ENCODE results near the gene WDR6. TPM values are rescaled to one million over a fixed set of nuclear protein-coding genes. Genes with fewer than 3 reads are reported as not detected.

The WDR6 gene
- total RNA-seq, 2 experiments from 2014 or later: 111 to 125 TPM

DNA sequence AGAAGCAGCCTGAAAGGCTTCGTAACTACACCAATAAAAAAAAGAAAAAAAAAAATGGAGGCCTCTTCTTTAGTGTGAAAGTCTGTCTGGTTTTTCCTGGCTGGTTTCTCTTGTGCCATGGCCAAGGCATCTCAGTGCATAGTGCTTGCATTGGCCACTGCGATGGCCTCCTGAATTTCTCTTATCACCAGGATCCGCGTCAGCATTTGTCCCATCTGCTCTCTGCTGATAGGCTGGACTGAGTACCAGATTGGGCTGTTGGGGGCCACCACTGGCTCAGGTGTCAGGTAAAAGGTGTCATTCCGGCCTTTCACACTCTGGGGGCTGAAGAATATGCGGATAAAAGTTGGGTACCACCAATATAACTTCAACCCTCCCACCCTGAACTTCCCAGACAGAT, 23.1 kb downstream of the WDR6 start:
- no peak for TF ChIP-seq CTCF (IDR thresholded peaks at IDR 0.05)
- no peak overlapping the region for H3K4me3 Mint-ChIP-seq
- DNase-seq: no peak
- H3K36me3 Mint-ChIP-seq (ENCODE audit: low read depth): peaks cover 57% of the 10 kb centered on the region
- ATAC-seq: no peak
- CTCF ChIA-PET: interaction anchor here (0.9 to 3.0 kb wide), 3 partner anchors 9 to 63 kb away, joined by 3 to 10 read pairs (median 9); partner anchors contain the start of genes NDUFAF3 and QRICH1
- POLR2A ChIA-PET: interaction anchor here (3.0 to 4.4 kb wide), 2 partner anchors 8 to 39 kb away, joined by 6 to 36 read pairs; partner anchors contain the start of gene NDUFAF3
- H3K9me3 Mint-ChIP-seq: no peaks in the 10 kb centered on the region
- H3K27ac Mint-ChIP-seq: peak overlapping the region; percentile 71
- H3K27me3 Mint-ChIP-seq: no peaks in the 10 kb centered on the region
- intact Hi-C loops (cut with micrococcal nuclease): no loop called here
- peaks cover 30% of the 10 kb centered on the region for H3K4me1 Mint-ChIP-seq (ENCODE audit: low read depth)

DNA sequence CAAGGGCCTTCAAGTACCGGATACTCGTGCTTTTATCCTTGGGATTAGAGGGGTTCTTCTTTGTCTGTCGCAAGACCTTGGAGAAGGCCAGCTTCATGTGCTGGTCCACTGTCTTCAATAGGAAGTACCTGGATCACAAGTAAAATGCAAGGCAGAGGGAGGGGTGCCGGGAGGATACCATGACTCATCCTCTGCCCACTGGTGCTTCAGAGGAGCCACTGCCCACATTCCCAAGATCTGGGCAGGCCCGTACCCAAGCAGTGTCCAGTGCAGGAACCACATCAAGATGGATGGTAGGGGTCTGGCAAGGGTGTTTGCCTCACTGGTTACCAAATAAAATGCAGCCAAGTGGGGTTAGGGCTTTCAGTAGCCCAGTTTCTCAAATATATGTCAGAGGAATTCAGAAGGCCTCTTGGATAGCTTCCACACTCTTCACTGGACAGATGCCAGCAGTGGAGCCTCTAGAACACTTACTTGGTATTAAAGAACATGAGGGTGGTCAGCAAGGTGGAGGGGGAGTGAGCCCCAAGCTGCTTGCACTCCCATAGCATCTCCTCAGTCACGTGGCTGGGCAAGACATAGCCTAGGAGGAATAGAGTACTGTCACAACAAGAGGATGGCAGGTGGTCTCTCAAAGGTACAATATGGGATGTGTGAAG, 25.6 kb downstream of the WDR6 start:
- Mint-ChIP-seq H3K27me3 (no peaks in the 10 kb centered on the region), H3K36me3 (ENCODE audit: low read depth) (peaks cover 45% of the 10 kb centered on the region), H3K4me1 (ENCODE audit: low read depth) (peaks cover 10% of the 10 kb centered on the region), H3K9me3 (no peaks in the 10 kb centered on the region), H3K4me3 (no peak overlapping the region), H3K27ac (no peak overlapping the region)
- ATAC-seq: no peak
- POLR2A ChIA-PET: interaction anchor here (1.0 to 4.4 kb wide), 4 partner anchors 11 to 61 kb away, joined by 3 to 36 read pairs (median 5); partner anchors contain the start of genes NDUFAF3 and QRICH1
- DNase-seq: no peak
- CTCF ChIA-PET: interaction anchor here (1.2 to 3.0 kb wide), 3 partner anchors 11 to 45 kb away, joined by 3 to 10 read pairs (median 9); partner anchors contain the start of gene NDUFAF3
- intact Hi-C loops (cut with micrococcal nuclease): no loop called here
- no peak for TF ChIP-seq CTCF (IDR thresholded peaks at IDR 0.05)

GRCh38 chr3:49034650-49035049, 27.5 kb downstream of the WDR6 start:
- Mint-ChIP-seq H3K9me3 (no peaks in the 10 kb centered on the region), H3K27me3 (no peaks in the 10 kb centered on the region), H3K4me1 (ENCODE audit: low read depth) (no peaks in the 10 kb centered on the region), H3K4me3 (no peak overlapping the region), H3K36me3 (ENCODE audit: low read depth) (peaks cover 31% of the 10 kb centered on the region), H3K27ac (peak overlapping the region; percentile 51)
- ChIA-PET CTCF (no interaction called here), POLR2A (interaction anchor here (1.1 to 4.4 kb wide), 2 partner anchors 13 to 43 kb away, joined by 3 to 36 read pairs; partner anchors contain the start of gene NDUFAF3)
- TF ChIP-seq CTCF (IDR thresholded peaks at IDR 0.05): no peak
- intact Hi-C loops (cut with micrococcal nuclease): no loop called here
- ATAC-seq (no peak), DNase-seq (no peak)

DNA sequence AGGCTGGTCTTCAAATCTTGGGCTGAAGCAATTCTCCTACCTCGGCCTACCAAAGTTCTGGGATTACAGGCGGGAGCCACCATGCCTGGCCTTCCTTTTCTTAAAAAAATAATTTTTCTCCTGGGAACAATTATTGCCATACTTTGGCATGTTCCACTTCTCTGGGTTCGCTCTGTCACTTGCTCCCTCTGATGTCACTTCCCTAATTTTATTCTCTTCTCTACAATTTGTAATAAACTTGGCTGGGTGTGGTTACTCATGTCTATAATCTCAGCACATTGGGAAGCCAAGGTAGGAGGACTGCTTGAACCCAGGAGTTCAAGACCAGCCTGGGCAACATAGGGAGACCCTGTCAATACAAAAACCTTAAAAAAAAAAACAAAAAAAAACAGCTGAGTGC, 28.1 kb downstream of the WDR6 start:
- Mint-ChIP-seq H3K36me3 (ENCODE audit: low read depth) (peaks cover 34% of the 10 kb centered on the region), H3K27me3 (no peaks in the 10 kb centered on the region), H3K27ac (no peak overlapping the region), H3K9me3 (no peaks in the 10 kb centered on the region), H3K4me1 (ENCODE audit: low read depth) (no peaks in the 10 kb centered on the region), H3K4me3 (no peak overlapping the region)
- no peak for TF ChIP-seq CTCF (IDR thresholded peaks at IDR 0.05)
- DNase-seq (no peak), ATAC-seq (no peak)
- POLR2A ChIA-PET: interaction anchor here (1.1 kb wide), 1 partner anchor 44 kb away, joined by 3 read pairs; no protein-coding TSS in a partner anchor
- intact Hi-C loops (cut with micrococcal nuclease): no loop called here
- CTCF ChIA-PET: no interaction called here

DNA sequence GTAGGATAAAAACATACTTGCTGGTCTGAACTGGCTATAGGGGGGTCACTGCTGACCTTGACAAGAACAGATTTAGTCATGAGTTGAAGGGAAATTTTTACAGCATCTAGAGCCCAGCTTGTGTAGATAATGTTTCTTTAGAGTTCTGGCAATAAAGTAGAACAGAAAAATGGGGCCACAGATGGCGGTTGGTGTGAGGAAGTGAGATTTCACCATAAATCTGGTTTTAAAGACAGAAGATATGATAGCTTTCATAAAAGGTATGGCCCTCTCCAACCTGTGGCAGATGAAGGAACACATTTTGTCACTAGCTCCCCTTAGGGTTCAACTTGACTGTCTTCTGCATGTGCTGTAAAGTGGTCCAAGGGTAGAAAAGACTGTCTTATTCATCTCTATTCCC, 46.4 kb downstream of the WDR6 start:
- intact Hi-C loops (cut with micrococcal nuclease): no loop called here
- no peak for ATAC-seq
- Mint-ChIP-seq H3K27ac (no peak overlapping the region), H3K9me3 (no peaks in the 10 kb centered on the region), H3K36me3 (ENCODE audit: low read depth) (peaks cover 50% of the 10 kb centered on the region), H3K4me3 (no peak overlapping the region), H3K4me1 (ENCODE audit: low read depth) (peaks cover 8% of the 10 kb centered on the region), H3K27me3 (no peaks in the 10 kb centered on the region)
- ChIA-PET POLR2A (no interaction called here), CTCF (no interaction called here)
- no peak for TF ChIP-seq CTCF (IDR thresholded peaks at IDR 0.05)
- DNase-seq: no peak

All from activated CD8-positive, alpha-beta T cell treated with anti-CD3 and anti-CD28 coated beads for 36 hours (primary cell).